ENCODE data around the gene CLP1. TPM values are rescaled to one million over a fixed set of nuclear protein-coding genes. Genes with fewer than 3 reads are reported as not detected.

The CLP1 gene
- total and polyA plus RNA-seq, 4 donors = 5.9 to 12.3 (median 8.3) TPM

DNA sequence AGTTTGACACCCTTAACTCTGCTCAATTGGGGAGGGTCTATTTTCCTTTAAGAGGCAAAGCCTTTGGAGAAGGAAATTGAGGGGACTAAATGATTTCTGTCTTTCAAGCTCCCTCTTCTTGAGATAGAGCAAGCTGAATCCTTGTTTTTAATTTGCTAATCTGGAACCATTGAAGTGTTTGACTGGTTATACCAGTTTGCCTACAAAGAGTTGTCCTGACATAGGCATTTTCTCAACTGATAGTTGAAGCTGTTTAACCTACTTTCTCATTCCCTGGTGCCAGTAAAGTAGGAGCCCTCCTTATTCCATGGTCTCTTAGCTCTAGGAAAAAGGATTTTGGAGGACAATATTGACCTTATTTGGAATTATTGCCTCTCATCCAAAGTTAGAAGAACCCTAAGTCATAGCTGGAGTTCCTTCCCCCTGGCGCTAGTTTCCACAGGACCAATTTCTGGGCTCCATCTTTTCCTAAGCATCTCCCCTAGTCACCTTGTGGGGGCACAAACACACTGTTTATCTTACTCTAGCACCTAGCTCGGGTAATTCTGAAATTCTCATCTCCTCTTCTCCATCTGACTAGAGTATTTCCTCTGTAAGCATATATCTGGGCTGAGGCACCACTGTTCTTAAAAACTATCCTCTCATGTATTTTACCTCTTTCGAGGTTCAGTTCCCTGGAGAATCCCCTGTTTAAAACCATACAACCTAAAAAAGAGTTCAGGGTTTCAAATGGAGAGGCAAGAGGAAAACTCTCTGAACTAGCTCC, 17.8 kb downstream of the CLP1 start:
- Histone ChIP-seq H3K36me3 (ENCODE audit: control insufficient read depth in 4 of 4, insufficient read depth in 3 of 4, low read depth in 1 of 4, low read length in 3 of 4) (peaks cover 8 to 25% (median 19%) of the 10 kb centered on the region in 4 donors), H3K9ac (ENCODE audit: low read depth in 1 of 2, low read length in 2 of 2) (no peak overlapping the region), H3K4me3 (ENCODE audit: low read depth in 1 of 3, low read length in 3 of 3) (no peak overlapping the region), H3K27ac (ENCODE audit: low read depth in 1 of 2, low read length in 2 of 2) (peak overlapping the region; percentile 0 to 54), H3K27me3 (ENCODE audit: control insufficient read depth in 4 of 4, insufficient read depth in 4 of 4, low read length in 3 of 4) (no peaks in the 10 kb centered on the region), H3K9me3 (ENCODE audit: control insufficient read depth in 4 of 4, low read length in 3 of 4) (no peaks in the 10 kb centered on the region), H3K4me1 (ENCODE audit: control insufficient read depth in 4 of 4, insufficient read depth in 4 of 4, low read length in 3 of 4) (peaks cover 10 to 29% (median 18%) of the 10 kb centered on the region in 4 donors)
- WGBS = 92% methylated on average over 3 of the region's 3 CpGs
- no peak for DNase-seq (ENCODE audit: low spot score)
- TF ChIP-seq GABPA (IDR thresholded peaks at IDR 0.05 in 1 of 2, conservative IDR thresholded peaks at IDR 0.05 in 1 of 2) (no peak), TAF1 (conservative IDR thresholded peaks at IDR 0.05) (no peak), EGR1 (IDR thresholded peaks at IDR 0.05; ENCODE audit: low read depth in 2 of 2) (no peak), NR2F2 (IDR thresholded peaks at IDR 0.05) (no peak), FOXA2 (IDR thresholded peaks at IDR 0.05) (no peak), YY1 (IDR thresholded peaks at IDR 0.05) (no peak), HNF4A (conservative IDR thresholded peaks at IDR 0.05) (no peak), RXRA (IDR thresholded peaks at IDR 0.05) (no peak), JUND (IDR thresholded peaks at IDR 0.05) (no peak), SP1 (IDR thresholded peaks at IDR 0.05) (no peak)
- TF ChIP-seq, protein P1, sequence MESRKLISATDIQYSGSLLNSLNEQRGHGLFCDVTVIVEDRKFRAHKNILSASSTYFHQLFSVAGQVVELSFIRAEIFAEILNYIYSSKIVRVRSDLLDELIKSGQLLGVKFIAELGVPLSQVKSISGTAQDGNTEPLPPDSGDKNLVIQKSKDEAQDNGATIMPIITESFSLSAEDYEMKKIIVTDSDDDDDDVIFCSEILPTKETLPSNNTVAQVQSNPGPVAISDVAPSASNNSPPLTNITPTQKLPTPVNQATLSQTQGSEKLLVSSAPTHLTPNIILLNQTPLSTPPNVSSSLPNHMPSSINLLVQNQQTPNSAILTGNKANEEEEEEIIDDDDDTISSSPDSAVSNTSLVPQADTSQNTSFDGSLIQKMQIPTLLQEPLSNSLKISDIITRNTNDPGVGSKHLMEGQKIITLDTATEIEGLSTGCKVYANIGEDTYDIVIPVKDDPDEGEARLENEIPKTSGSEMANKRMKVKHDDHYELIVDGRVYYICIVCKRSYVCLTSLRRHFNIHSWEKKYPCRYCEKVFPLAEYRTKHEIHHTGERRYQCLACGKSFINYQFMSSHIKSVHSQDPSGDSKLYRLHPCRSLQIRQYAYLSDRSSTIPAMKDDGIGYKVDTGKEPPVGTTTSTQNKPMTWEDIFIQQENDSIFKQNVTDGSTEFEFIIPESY (IDR thresholded peaks at IDR 0.05) = no peak
- TF ChIP-seq, protein P2, sequence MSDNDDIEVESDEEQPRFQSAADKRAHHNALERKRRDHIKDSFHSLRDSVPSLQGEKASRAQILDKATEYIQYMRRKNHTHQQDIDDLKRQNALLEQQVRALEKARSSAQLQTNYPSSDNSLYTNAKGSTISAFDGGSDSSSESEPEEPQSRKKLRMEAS (IDR thresholded peaks at IDR 0.05) = no peak
- TF ChIP-seq, protein P3, sequence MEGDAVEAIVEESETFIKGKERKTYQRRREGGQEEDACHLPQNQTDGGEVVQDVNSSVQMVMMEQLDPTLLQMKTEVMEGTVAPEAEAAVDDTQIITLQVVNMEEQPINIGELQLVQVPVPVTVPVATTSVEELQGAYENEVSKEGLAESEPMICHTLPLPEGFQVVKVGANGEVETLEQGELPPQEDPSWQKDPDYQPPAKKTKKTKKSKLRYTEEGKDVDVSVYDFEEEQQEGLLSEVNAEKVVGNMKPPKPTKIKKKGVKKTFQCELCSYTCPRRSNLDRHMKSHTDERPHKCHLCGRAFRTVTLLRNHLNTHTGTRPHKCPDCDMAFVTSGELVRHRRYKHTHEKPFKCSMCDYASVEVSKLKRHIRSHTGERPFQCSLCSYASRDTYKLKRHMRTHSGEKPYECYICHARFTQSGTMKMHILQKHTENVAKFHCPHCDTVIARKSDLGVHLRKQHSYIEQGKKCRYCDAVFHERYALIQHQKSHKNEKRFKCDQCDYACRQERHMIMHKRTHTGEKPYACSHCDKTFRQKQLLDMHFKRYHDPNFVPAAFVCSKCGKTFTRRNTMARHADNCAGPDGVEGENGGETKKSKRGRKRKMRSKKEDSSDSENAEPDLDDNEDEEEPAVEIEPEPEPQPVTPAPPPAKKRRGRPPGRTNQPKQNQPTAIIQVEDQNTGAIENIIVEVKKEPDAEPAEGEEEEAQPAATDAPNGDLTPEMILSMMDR (IDR thresholded peaks at IDR 0.05; ENCODE audit: low read depth, low read length, missing input control) = no peak
- TF ChIP-seq, protein P4, sequence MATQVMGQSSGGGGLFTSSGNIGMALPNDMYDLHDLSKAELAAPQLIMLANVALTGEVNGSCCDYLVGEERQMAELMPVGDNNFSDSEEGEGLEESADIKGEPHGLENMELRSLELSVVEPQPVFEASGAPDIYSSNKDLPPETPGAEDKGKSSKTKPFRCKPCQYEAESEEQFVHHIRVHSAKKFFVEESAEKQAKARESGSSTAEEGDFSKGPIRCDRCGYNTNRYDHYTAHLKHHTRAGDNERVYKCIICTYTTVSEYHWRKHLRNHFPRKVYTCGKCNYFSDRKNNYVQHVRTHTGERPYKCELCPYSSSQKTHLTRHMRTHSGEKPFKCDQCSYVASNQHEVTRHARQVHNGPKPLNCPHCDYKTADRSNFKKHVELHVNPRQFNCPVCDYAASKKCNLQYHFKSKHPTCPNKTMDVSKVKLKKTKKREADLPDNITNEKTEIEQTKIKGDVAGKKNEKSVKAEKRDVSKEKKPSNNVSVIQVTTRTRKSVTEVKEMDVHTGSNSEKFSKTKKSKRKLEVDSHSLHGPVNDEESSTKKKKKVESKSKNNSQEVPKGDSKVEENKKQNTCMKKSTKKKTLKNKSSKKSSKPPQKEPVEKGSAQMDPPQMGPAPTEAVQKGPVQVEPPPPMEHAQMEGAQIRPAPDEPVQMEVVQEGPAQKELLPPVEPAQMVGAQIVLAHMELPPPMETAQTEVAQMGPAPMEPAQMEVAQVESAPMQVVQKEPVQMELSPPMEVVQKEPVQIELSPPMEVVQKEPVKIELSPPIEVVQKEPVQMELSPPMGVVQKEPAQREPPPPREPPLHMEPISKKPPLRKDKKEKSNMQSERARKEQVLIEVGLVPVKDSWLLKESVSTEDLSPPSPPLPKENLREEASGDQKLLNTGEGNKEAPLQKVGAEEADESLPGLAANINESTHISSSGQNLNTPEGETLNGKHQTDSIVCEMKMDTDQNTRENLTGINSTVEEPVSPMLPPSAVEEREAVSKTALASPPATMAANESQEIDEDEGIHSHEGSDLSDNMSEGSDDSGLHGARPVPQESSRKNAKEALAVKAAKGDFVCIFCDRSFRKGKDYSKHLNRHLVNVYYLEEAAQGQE (IDR thresholded peaks at IDR 0.05) = no peak

DNA sequence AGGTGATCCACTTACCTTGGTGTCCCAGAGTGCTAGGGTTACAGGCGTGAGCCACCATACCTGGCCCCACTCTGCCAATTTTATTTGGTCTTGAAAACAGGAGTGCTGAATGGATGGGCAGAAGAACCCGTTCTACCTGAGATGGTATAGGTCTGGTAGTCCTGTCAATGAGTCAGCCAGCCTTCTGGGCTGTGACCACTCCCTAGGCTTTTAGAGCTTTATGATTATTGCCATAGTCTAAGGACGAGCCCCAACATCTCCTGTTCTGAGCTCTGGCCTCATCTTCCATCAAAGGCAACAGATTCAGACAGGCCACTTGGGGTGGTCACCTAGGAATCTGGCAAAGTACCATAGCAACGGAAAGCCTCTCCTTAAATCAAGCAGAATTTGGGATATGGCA, 21.8 kb downstream of the CLP1 start:
- Histone ChIP-seq H3K9me3 (ENCODE audit: control insufficient read depth in 4 of 4, low read length in 3 of 4) (no peaks in the 10 kb centered on the region), H3K27ac (ENCODE audit: low read depth in 1 of 2, low read length in 2 of 2) (peak overlapping the region in 1 of 2 donors; percentile 19), H3K27me3 (ENCODE audit: control insufficient read depth in 4 of 4, insufficient read depth in 4 of 4, low read length in 3 of 4) (no peaks in the 10 kb centered on the region), H3K36me3 (ENCODE audit: control insufficient read depth in 4 of 4, insufficient read depth in 3 of 4, low read depth in 1 of 4, low read length in 3 of 4) (peaks cover 2 to 24% (median 18%) of the 10 kb centered on the region in 4 donors), H3K4me1 (ENCODE audit: control insufficient read depth in 4 of 4, insufficient read depth in 4 of 4, low read length in 3 of 4) (peaks cover 9 to 27% (median 18%) of the 10 kb centered on the region in 4 donors), H3K4me3 (ENCODE audit: low read depth in 1 of 3, low read length in 3 of 3) (no peak overlapping the region), H3K9ac (ENCODE audit: low read depth in 1 of 2, low read length in 2 of 2) (no peak overlapping the region)
- 84% methylated on average over 4 of the region's 4 CpGs for WGBS
- TF ChIP-seq EGR1 (IDR thresholded peaks at IDR 0.05; ENCODE audit: low read depth in 2 of 2) (no peak), FOXA1 (IDR thresholded peaks at IDR 0.05) (no peak), RXRA (IDR thresholded peaks at IDR 0.05) (no peak), HNF4A (conservative IDR thresholded peaks at IDR 0.05) (no peak), JUND (IDR thresholded peaks at IDR 0.05) (no peak)
- TF ChIP-seq, protein P1 (IDR thresholded peaks at IDR 0.05) = no peak
- TF ChIP-seq, protein P5, sequence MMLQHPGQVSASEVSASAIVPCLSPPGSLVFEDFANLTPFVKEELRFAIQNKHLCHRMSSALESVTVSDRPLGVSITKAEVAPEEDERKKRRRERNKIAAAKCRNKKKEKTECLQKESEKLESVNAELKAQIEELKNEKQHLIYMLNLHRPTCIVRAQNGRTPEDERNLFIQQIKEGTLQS (IDR thresholded peaks at IDR 0.05) = no peak
- TF ChIP-seq, protein P4 (IDR thresholded peaks at IDR 0.05) = no peak
- TF ChIP-seq, protein P2 (IDR thresholded peaks at IDR 0.05) = no peak
- DNase-seq (ENCODE audit: low spot score) = no peak

Data from liver (tissue), 9 donors.